Suppressor macrophage treated with lipopolysaccharide for 4 hours (primary cell): ENCODE measurements around the gene DNAH12.

Source experiments
- DNase-seq: peaks from one replicate; pipeline ENCODE4 v3.0.0-alpha.2; 2020

DNAH12 gene

GRCh38 chr3:57298041-57298440, 246.1 kb downstream of the DNAH12 start:
- DNase-seq: no peak

GRCh38 chr3:57292897-57293526, 251.1 kb downstream of the DNAH12 start:
- no peak for DNase-seq

GRCh38 chr3:57292159-57292896, 251.8 kb downstream of the DNAH12 start, which contains the start of gene ASB14:
ASB14 (minus strand) TSS chr3:57292685; CDS start chr3:57292033, 652 bp downstream.
- DNase-seq: no peak

GRCh38 chr3:57288403-57288802, 255.7 kb downstream of the DNAH12 start:
- no peak for DNase-seq

GRCh38 chr3:57287205-57287604, 256.9 kb downstream of the DNAH12 start:
- no peak for DNase-seq

- no peak for DNase-seq
These were observed 260.8 kb downstream of the DNAH12 start for GRCh38 chr3:57283334-57283733.

GRCh38 chr3:57281715-57282114, 262.4 kb downstream of the DNAH12 start:
- no peak for DNase-seq

- no peak for DNase-seq
These were observed 264.5 kb downstream of the DNAH12 start for GRCh38 chr3:57279685-57280084.

GRCh38 chr3:57278237-57278636, 265.9 kb downstream of the DNAH12 start:
- no peak for DNase-seq

- DNase-seq: no peak
These were observed 268.8 kb downstream of the DNAH12 start for GRCh38 chr3:57275393-57275792.

GRCh38 chr3:57274845-57275244, 269.3 kb downstream of the DNAH12 start:
- no peak for DNase-seq

GRCh38 chr3:57268416-57268815, 275.7 kb downstream of the DNAH12 start:
- no peak for DNase-seq

GRCh38 chr3:57261929-57262328, 282.2 kb downstream of the DNAH12 start:
- DNase-seq: no peak

- DNase-seq: no peak
These were observed 283.0 kb downstream of the DNAH12 start for GRCh38 chr3:57261119-57261518.

GRCh38 chr3:57257678-57258077, 286.5 kb downstream of the DNAH12 start:
- no peak for DNase-seq

GRCh38 chr3:57256844-57257243, 287.3 kb downstream of the DNAH12 start:
- DNase-seq: no peak

- no peak for DNase-seq
These were observed 291.7 kb downstream of the DNAH12 start for GRCh38 chr3:57252404-57252803.

GRCh38 chr3:57244946-57245345, 299.2 kb downstream of the DNAH12 start:
- DNase-seq: no peak
